HCT116 (cell line): ENCODE data around the gene NEK8.

Experiments
- POLR2A ChIP-seq: IDR thresholded peaks from 2 replicates; pipeline ENCODE4 v1.7.0; 2011; ENCODE audit warnings: borderline replicate concordance; ENCODE audit not compliant: insufficient read depth, insufficient read length; ENCODE audit errors: extremely low read depth
- YY1 ChIP-seq: IDR thresholded peaks from 2 replicates; pipeline ENCODE4 v1.6.1; 2011; ENCODE audit warnings: low read length, low read depth, moderate library complexity, mild to moderate bottlenecking; ENCODE audit not compliant: insufficient replicate concordance; ENCODE audit errors: extremely low read depth
- ZNF274 ChIP-seq: fragments of 200-500 bp; sonication (Bioruptor generic); IDR thresholded peaks from 2 replicates; pipeline ENCODE4 v1.6.1; 2014; ENCODE audit warnings: mild to moderate bottlenecking, low read depth, low read length, inconsistent platforms
- TF ChIP-seq, protein P1 (sequence below): IDR thresholded peaks from 2 replicates; pipeline ENCODE4 v1.6.1; 2012
- TF ChIP-seq, protein P2 (sequence below), 3 experiments: fragments of 200-600 bp in 1 of 3; sonication (generic) in 1 of 3; IDR thresholded peaks in 2 of 3; conservative IDR thresholded peaks in 1 of 3; 2 replicates each; pipeline ENCODE4 v1.5.1; 2012 to 2017; ENCODE audit warnings: low read depth in 2 of 3, low read length in 2 of 3, antibody characterized with exemption in 1 of 3, borderline replicate concordance in 1 of 3, control low read depth in 1 of 3, mild to moderate bottlenecking in 1 of 3, mixed read lengths in 1 of 3, mixed run types in 1 of 3, moderate library complexity in 1 of 3; ENCODE audit not compliant: insufficient read depth in 1 of 3

DNA sequence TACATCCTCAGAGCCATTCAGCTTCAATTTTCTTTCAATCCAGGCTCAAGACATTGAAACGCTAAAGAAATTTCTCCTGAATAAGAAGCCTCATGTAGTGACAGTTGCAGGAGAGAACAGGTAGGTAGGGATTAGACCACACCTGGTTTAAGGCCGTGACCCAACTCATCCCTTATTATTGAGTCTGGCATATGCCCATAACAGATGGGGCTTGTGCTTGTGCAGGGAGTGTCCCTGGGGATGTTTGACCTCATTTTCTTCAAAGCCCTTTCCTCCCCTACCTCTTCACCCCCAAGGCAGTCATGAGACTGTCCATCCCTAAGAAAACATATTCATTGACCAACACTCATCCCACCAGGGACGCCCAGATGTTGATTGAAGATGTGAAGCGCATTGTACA, 42.3 kb upstream of the NEK8 start:
- TF ChIP-seq, protein P1, sequence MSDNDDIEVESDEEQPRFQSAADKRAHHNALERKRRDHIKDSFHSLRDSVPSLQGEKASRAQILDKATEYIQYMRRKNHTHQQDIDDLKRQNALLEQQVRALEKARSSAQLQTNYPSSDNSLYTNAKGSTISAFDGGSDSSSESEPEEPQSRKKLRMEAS: no peak
- no peak for TF ChIP-seq POLR2A
- no peak for TF ChIP-seq YY1
- TF ChIP-seq, protein P2, sequence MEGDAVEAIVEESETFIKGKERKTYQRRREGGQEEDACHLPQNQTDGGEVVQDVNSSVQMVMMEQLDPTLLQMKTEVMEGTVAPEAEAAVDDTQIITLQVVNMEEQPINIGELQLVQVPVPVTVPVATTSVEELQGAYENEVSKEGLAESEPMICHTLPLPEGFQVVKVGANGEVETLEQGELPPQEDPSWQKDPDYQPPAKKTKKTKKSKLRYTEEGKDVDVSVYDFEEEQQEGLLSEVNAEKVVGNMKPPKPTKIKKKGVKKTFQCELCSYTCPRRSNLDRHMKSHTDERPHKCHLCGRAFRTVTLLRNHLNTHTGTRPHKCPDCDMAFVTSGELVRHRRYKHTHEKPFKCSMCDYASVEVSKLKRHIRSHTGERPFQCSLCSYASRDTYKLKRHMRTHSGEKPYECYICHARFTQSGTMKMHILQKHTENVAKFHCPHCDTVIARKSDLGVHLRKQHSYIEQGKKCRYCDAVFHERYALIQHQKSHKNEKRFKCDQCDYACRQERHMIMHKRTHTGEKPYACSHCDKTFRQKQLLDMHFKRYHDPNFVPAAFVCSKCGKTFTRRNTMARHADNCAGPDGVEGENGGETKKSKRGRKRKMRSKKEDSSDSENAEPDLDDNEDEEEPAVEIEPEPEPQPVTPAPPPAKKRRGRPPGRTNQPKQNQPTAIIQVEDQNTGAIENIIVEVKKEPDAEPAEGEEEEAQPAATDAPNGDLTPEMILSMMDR (IDR thresholded peaks at IDR 0.05 in 2 of 3, conservative IDR thresholded peaks at IDR 0.05 in 1 of 3; ENCODE audit: borderline replicate concordance in 1 of 3, insufficient read depth in 1 of 3, low read depth in 2 of 3, low read length in 2 of 3): no peak
- TF ChIP-seq ZNF274: no peak
